Caco-2 (cell line): ENCODE data around the gene TTC28. TPM values are rescaled to one million over a fixed set of nuclear protein-coding genes. Genes with fewer than 3 reads are reported as not detected.

Source experiments
- BruUV-seq: library from RNA; stranded (reverse); fragments of 400-500 nt; replicated peaks from 2 replicates; lab custom pipeline; 2021; lab: Mats Ljungman, UMichigan
- CTCF ChIA-PET: fragments of 300-600 bp; sonication (Branson Sonifier 250); formaldehyde crosslinking; loops from one replicate; lab custom pipeline; 2022; ENCODE audit warnings: antibody characterized with exemption; lab: Charles Lee
- POLR2A ChIA-PET: fragments of 300-600 bp; sonication (Branson Sonifier 250); formaldehyde crosslinking; loops from one replicate; lab custom pipeline; 2022; ENCODE audit warnings: antibody characterized with exemption; lab: Charles Lee
- DNase-seq, 2 experiments: peaks; one replicate each; pipeline versions ENCODE4 v3.0.0 to v3.0.0-alpha.2; 2020 to 2022
- H3K27me3 ChIP-seq: replicated peaks from 2 replicates; pipeline ENCODE4 v1.6.0; 2011; ENCODE audit warnings: low read length; ENCODE audit not compliant: control insufficient read depth, insufficient read depth
- H3K36me3 ChIP-seq: 2 replicates; pipeline ENCODE4 v1.5.1; 2011; ENCODE audit warnings: low read length; ENCODE audit not compliant: control insufficient read depth, insufficient read depth
- H3K4me1 ChIP-seq: fragments of 250-450 bp; sonication (Bioruptor Pico); 2 replicates; pipeline ENCODE4 v1.5.1; 2020; ENCODE audit warnings: mild to moderate bottlenecking
- H3K4me3 ChIP-seq: 2 replicates; pipeline ENCODE4 v1.5.1; 2011; ENCODE audit warnings: low read depth, mild to moderate bottlenecking, control low read depth, low read length
- H3K9me3 ChIP-seq: fragments of 250-450 bp; sonication (Bioruptor Pico); 2 replicates; pipeline ENCODE4 v1.5.1; 2020; ENCODE audit warnings: mild to moderate bottlenecking, moderate library complexity
- H3K27ac Mint-ChIP-seq: one replicate; pipeline ENCODE4 v1.8.0; 2022; ENCODE audit warnings: mixed read lengths; ENCODE audit not compliant: unreplicated experiment
- H3K27me3 Mint-ChIP-seq: one replicate; pipeline ENCODE4 v1.8.0; 2022; ENCODE audit warnings: mixed read lengths; ENCODE audit not compliant: insufficient read depth, unreplicated experiment
- H3K36me3 Mint-ChIP-seq: one replicate; pipeline ENCODE4 v1.8.0; 2022; ENCODE audit warnings: mild to moderate bottlenecking, mixed read lengths; ENCODE audit not compliant: insufficient read depth, unreplicated experiment
- H3K4me1 Mint-ChIP-seq: one replicate; pipeline ENCODE4 v1.8.0; 2022; ENCODE audit warnings: low read depth, mixed read lengths; ENCODE audit not compliant: unreplicated experiment
- H3K4me3 Mint-ChIP-seq: one replicate; pipeline ENCODE4 v1.8.0; 2022; ENCODE audit warnings: mild to moderate bottlenecking, moderate library complexity, mixed read lengths; ENCODE audit not compliant: unreplicated experiment
- H3K9me3 Mint-ChIP-seq: one replicate; pipeline ENCODE4 v1.8.0; 2022; ENCODE audit warnings: mixed read lengths; ENCODE audit not compliant: unreplicated experiment
- CTCF ChIP-seq, 2 experiments: fragments of 200-600 bp in 1 of 2; IDR thresholded peaks; 1 replicate in 1 of 2; 2 replicates in 1 of 2; pipeline versions ENCODE4 v1.5.1 to v1.8.0; 2011 to 2022; ENCODE audit warnings: antibody characterized with exemption in 1 of 2, control low read depth in 1 of 2, inconsistent platforms in 1 of 2, low read depth in 1 of 2, low read length in 1 of 2, mild to moderate bottlenecking in 1 of 2, moderate library complexity in 1 of 2; ENCODE audit not compliant: insufficient read depth in 1 of 2, severe bottlenecking in 1 of 2, unreplicated experiment in 1 of 2
- intact Hi-C: fragments of 100-400 bp; cut with micrococcal nuclease; formaldehyde crosslinking; loops from one replicate; pipeline ENCODE4 v1.10.0; 2022; ENCODE audit not compliant: unreplicated experiment
- total RNA-seq: library from RNA; stranded (reverse); gene quantifications from 2 replicates; pipeline ENCODE4 v1.2.3, GENCODE V29; 2022

The TTC28 gene
- total RNA-seq, 1 experiment from 2014 or later, result 12.0 TPM

GRCh38 chr22:28143961-28144745 is 535.5 kb downstream of the TTC28 start:
- Mint-ChIP-seq H3K4me1 (peaks cover 16% of the 10 kb centered on the region), H3K27me3 (peaks cover 2% of the 10 kb centered on the region), H3K36me3 (no peaks in the 10 kb centered on the region), H3K9me3 (no peaks in the 10 kb centered on the region), H3K4me3 (no peak overlapping the region), H3K27ac (no peak overlapping the region)
- Histone ChIP-seq H3K9me3 (no peaks in the 10 kb centered on the region), H3K4me1 (peaks cover 10% of the 10 kb centered on the region), H3K36me3 (no peaks in the 10 kb centered on the region), H3K4me3 (no peak overlapping the region), H3K27me3 (no peaks in the 10 kb centered on the region)
- BruUV-seq, result no TSS peak
- TF ChIP-seq CTCF (IDR thresholded peaks at IDR 0.05; ENCODE audit: insufficient read depth in 1 of 2, low read depth in 1 of 2, low read length in 1 of 2, severe bottlenecking in 1 of 2, unreplicated experiment in 1 of 2), result no peak
- intact Hi-C loops, result no loop called here
- no peak for DNase-seq
- ChIA-PET POLR2A (no interaction called here), CTCF (no interaction called here)

- H3K9me3 Mint-ChIP-seq, result no peaks in the 10 kb centered on the region
- no peaks in the 10 kb centered on the region for H3K36me3 Mint-ChIP-seq
- H3K36me3 ChIP-seq, result no peaks in the 10 kb centered on the region
- H3K9me3 ChIP-seq, result no peaks in the 10 kb centered on the region
- no peak overlapping the region for H3K27ac Mint-ChIP-seq
- H3K4me3 ChIP-seq, result no peak overlapping the region
- peaks cover 16% of the 10 kb centered on the region for H3K4me1 Mint-ChIP-seq
- CTCF ChIA-PET, result no interaction called here
- H3K4me3 Mint-ChIP-seq, result no peak overlapping the region
- H3K4me1 ChIP-seq, result peaks cover 10% of the 10 kb centered on the region
- H3K27me3 ChIP-seq, result no peaks in the 10 kb centered on the region
- intact Hi-C loops, result no loop called here
- TF ChIP-seq CTCF (IDR thresholded peaks at IDR 0.05; ENCODE audit: insufficient read depth in 1 of 2, low read depth in 1 of 2, low read length in 1 of 2, severe bottlenecking in 1 of 2, unreplicated experiment in 1 of 2), result no peak
- no peak for DNase-seq
- H3K27me3 Mint-ChIP-seq, result peaks cover 2% of the 10 kb centered on the region
- POLR2A ChIA-PET, result no interaction called here
- BruUV-seq, result no TSS peak
These were observed 536.3 kb downstream of the TTC28 start for GRCh38 chr22:28143241-28143865.

GRCh38 chr22:28142361-28142961 is 537.2 kb downstream of the TTC28 start:
- BruUV-seq, result no TSS peak
- ChIA-PET CTCF (interaction anchor here (1.2 kb wide), 1 partner anchor 109 kb away, joined by 4 read pairs; no protein-coding TSS in a partner anchor), POLR2A (no interaction called here)
- no peak overlapping the region for H3K4me3 Mint-ChIP-seq
- Histone ChIP-seq H3K36me3 (no peaks in the 10 kb centered on the region), H3K4me3 (no peak overlapping the region), H3K4me1 (peaks cover 10% of the 10 kb centered on the region), H3K9me3 (no peaks in the 10 kb centered on the region), H3K27me3 (no peaks in the 10 kb centered on the region)
- H3K9me3 Mint-ChIP-seq, result no peaks in the 10 kb centered on the region
- no peak for TF ChIP-seq CTCF (IDR thresholded peaks at IDR 0.05; ENCODE audit: insufficient read depth in 1 of 2, low read depth in 1 of 2, low read length in 1 of 2, severe bottlenecking in 1 of 2, unreplicated experiment in 1 of 2)
- H3K27ac Mint-ChIP-seq, result no peak overlapping the region
- H3K36me3 Mint-ChIP-seq, result no peaks in the 10 kb centered on the region
- peak in 1 of 2 experiments; percentile 42 for DNase-seq
- intact Hi-C loops, result no loop called here
- H3K4me1 Mint-ChIP-seq, result peaks cover 16% of the 10 kb centered on the region
- H3K27me3 Mint-ChIP-seq, result peaks cover 2% of the 10 kb centered on the region
